ENCODE data around the gene GALNT5. TPM values are rescaled to one million over a fixed set of nuclear protein-coding genes. Genes with fewer than 3 reads are reported as not detected.

Gene GALNT5
- total and polyA plus RNA-seq, 7 experiments from 2014 or later: not detected

GRCh38 chr2:157359628-157360027, 102.1 kb downstream of the GALNT5 start:
- no peaks in the 10 kb centered on the region for H3K27me3 ChIP-seq (ENCODE audit: control insufficient read depth in 2 of 2, insufficient read depth in 2 of 2, low read length in 2 of 2)
- Mint-ChIP-seq H3K9me3 (peaks cover 5 to 25% (median 9%) of the 10 kb centered on the region in 11 donors), H3K4me1 (peaks cover 15 to 63% (median 47%) of the 10 kb centered on the region in 7 donors), H3K36me3 (peaks cover 12 to 56% (median 30%) of the 10 kb centered on the region in 5 donors), H3K27ac (peak overlapping the region in 2 of 9 donors; percentile 1 to 60), H3K27me3 (no peaks in the 10 kb centered on the region), H3K4me3 (peak overlapping the region in 1 of 10 donors; percentile 29)
- CTCF ChIA-PET: no interaction called here
- no peak overlapping the region for H3K27ac ChIP-seq (ENCODE audit: low read depth, low read length)
- H3K9me3 ChIP-seq (ENCODE audit: control insufficient read depth in 2 of 3, low read length in 3 of 3): peaks cover 0 to 6% (median 6%) of the 10 kb centered on the region in 3 experiments
- DNase-seq: no peak
- POLR2A ChIA-PET: no interaction called here
- intact Hi-C loops (cut with micrococcal nuclease): no loop called here
- H3K36me3 ChIP-seq (ENCODE audit: control insufficient read depth in 2 of 3, insufficient read depth in 3 of 3, low read length in 3 of 3): no peaks in the 10 kb centered on the region
- no peak for ATAC-seq
- H3K4me3 ChIP-seq (ENCODE audit: low read length): no peak overlapping the region
- peaks cover 7 to 27% of the 10 kb centered on the region in 2 donors for H3K4me1 ChIP-seq (ENCODE audit: control insufficient read depth in 2 of 2, insufficient read depth in 2 of 2, low read length in 2 of 2)

GRCh38 chr2:157361526-157361925, 104.0 kb downstream of the GALNT5 start:
- no peak for DNase-seq
- peaks cover 5 to 28% (median 10%) of the 10 kb centered on the region in 11 donors for H3K9me3 Mint-ChIP-seq
- CTCF ChIA-PET: interaction anchor here (1.0 kb wide), 1 partner anchor 15 kb away, joined by 3 read pairs; no protein-coding TSS in a partner anchor
- peak overlapping the region in 3 of 9 donors; percentile 14 to 66 (median 38) for H3K27ac Mint-ChIP-seq
- H3K4me1 Mint-ChIP-seq: peaks cover 18 to 62% (median 44%) of the 10 kb centered on the region in 7 donors
- POLR2A ChIA-PET: interaction anchor here (1.3 kb wide), 1 partner anchor 13 kb away, joined by 3 read pairs; no protein-coding TSS in a partner anchor
- Histone ChIP-seq H3K4me3 (ENCODE audit: low read length) (no peak overlapping the region), H3K36me3 (ENCODE audit: control insufficient read depth in 2 of 3, insufficient read depth in 3 of 3, low read length in 3 of 3) (no peaks in the 10 kb centered on the region), H3K4me1 (ENCODE audit: control insufficient read depth in 2 of 2, insufficient read depth in 2 of 2, low read length in 2 of 2) (peaks cover 7 to 30% of the 10 kb centered on the region in 2 donors), H3K9me3 (ENCODE audit: control insufficient read depth in 2 of 3, low read length in 3 of 3) (peaks cover 0 to 6% (median 6%) of the 10 kb centered on the region in 3 experiments), H3K27ac (ENCODE audit: low read depth, low read length) (no peak overlapping the region), H3K27me3 (ENCODE audit: control insufficient read depth in 2 of 2, insufficient read depth in 2 of 2, low read length in 2 of 2) (no peaks in the 10 kb centered on the region)
- peaks cover 12 to 60% (median 39%) of the 10 kb centered on the region in 5 donors for H3K36me3 Mint-ChIP-seq
- no peak for ATAC-seq
- intact Hi-C loops (cut with micrococcal nuclease): no loop called here
- H3K4me3 Mint-ChIP-seq: peak overlapping the region in 1 of 10 donors; percentile 32
- no peaks in the 10 kb centered on the region for H3K27me3 Mint-ChIP-seq

GRCh38 chr2:157362627-157363026, 105.1 kb downstream of the GALNT5 start:
- ATAC-seq (no peak), DNase-seq (no peak)
- H3K4me3 ChIP-seq (ENCODE audit: low read length): no peak overlapping the region
- Mint-ChIP-seq H3K36me3 (peaks cover 12 to 59% (median 42%) of the 10 kb centered on the region in 5 donors), H3K4me1 (peaks cover 15 to 63% (median 37%) of the 10 kb centered on the region in 7 donors), H3K27me3 (no peaks in the 10 kb centered on the region), H3K27ac (peak overlapping the region in 1 of 9 donors; percentile 54), H3K4me3 (peak overlapping the region in 1 of 10 donors; percentile 12), H3K9me3 (peaks cover 5 to 29% (median 10%) of the 10 kb centered on the region in 11 donors)
- no peaks in the 10 kb centered on the region for H3K36me3 ChIP-seq (ENCODE audit: control insufficient read depth in 2 of 3, insufficient read depth in 3 of 3, low read length in 3 of 3)
- CTCF ChIA-PET: interaction anchor here (1.0 kb wide), 1 partner anchor 16 kb away, joined by 3 read pairs; no protein-coding TSS in a partner anchor
- intact Hi-C loops (cut with micrococcal nuclease): no loop called here
- peaks cover 0 to 6% (median 6%) of the 10 kb centered on the region in 3 experiments for H3K9me3 ChIP-seq (ENCODE audit: control insufficient read depth in 2 of 3, low read length in 3 of 3)
- peaks cover 7 to 28% of the 10 kb centered on the region in 2 donors for H3K4me1 ChIP-seq (ENCODE audit: control insufficient read depth in 2 of 2, insufficient read depth in 2 of 2, low read length in 2 of 2)
- POLR2A ChIA-PET: interaction anchor here (0.9 to 1.3 kb wide), 2 partner anchors 9 to 15 kb away, joined by 3 to 5 read pairs; no protein-coding TSS in a partner anchor
- no peak overlapping the region for H3K27ac ChIP-seq (ENCODE audit: low read depth, low read length)
- H3K27me3 ChIP-seq (ENCODE audit: control insufficient read depth in 2 of 2, insufficient read depth in 2 of 2, low read length in 2 of 2): no peaks in the 10 kb centered on the region

- peaks cover 5 to 32% (median 10%) of the 10 kb centered on the region in 11 donors for H3K9me3 Mint-ChIP-seq
- DNase-seq: no peak
- Histone ChIP-seq H3K9me3 (ENCODE audit: control insufficient read depth in 2 of 3, low read length in 3 of 3) (peaks cover 0 to 6% (median 6%) of the 10 kb centered on the region in 3 experiments), H3K4me1 (ENCODE audit: control insufficient read depth in 2 of 2, insufficient read depth in 2 of 2, low read length in 2 of 2) (peaks cover 7 to 28% of the 10 kb centered on the region in 2 donors), H3K27me3 (ENCODE audit: control insufficient read depth in 2 of 2, insufficient read depth in 2 of 2, low read length in 2 of 2) (no peaks in the 10 kb centered on the region), H3K36me3 (ENCODE audit: control insufficient read depth in 2 of 3, insufficient read depth in 3 of 3, low read length in 3 of 3) (no peaks in the 10 kb centered on the region), H3K4me3 (ENCODE audit: low read length) (no peak overlapping the region), H3K27ac (ENCODE audit: low read depth, low read length) (no peak overlapping the region)
- H3K36me3 Mint-ChIP-seq: peaks cover 12 to 61% (median 42%) of the 10 kb centered on the region in 5 donors
- peak overlapping the region in 7 of 10 donors; percentile 11 to 67 (median 49) for H3K4me3 Mint-ChIP-seq
- peaks cover 15 to 64% (median 38%) of the 10 kb centered on the region in 7 donors for H3K4me1 Mint-ChIP-seq
- H3K27me3 Mint-ChIP-seq: no peaks in the 10 kb centered on the region
- peak overlapping the region in 5 of 9 donors; percentile 22 to 78 (median 49) for H3K27ac Mint-ChIP-seq
- no peak for ATAC-seq
- ChIA-PET CTCF (interaction anchor here (1.0 to 1.2 kb wide), 2 partner anchors 25 to 29 kb away, joined by 3 to 5 read pairs; no protein-coding TSS in a partner anchor), POLR2A (interaction anchor here (0.6 to 1.5 kb wide), 7 partner anchors 10 to 522 kb away, joined by 3 to 5 read pairs (median 3); no protein-coding TSS in a partner anchor)
- intact Hi-C loops (cut with micrococcal nuclease): loop anchor here in 1 of 2 donors (1.0 kb wide), 1 partner anchor 8 kb away; no protein-coding TSS in a partner anchor
Measured at GRCh38 chr2:157363612-157364101, 106.2 kb downstream of the GALNT5 start.

Other genes with a start within 250 kb of the GALNT5 start
- gene ERMN, start 68.1 kb downstream of the GALNT5 start, total RNA-seq: 10 to 100 TPM in 2 of 5 experiments, 1 to 10 TPM in 3; 5.6 to 17.3 (median 6.1) TPM
- under 1 TPM; 0.09 to 0.38 TPM for gene ERMN, start 68.1 kb downstream of the GALNT5 start, polyA plus RNA-seq
- 100 to 1,000 TPM; 290 to 406 (median 363) TPM for gene CYTIP, start 186.4 kb downstream of the GALNT5 start, total RNA-seq
- 100 to 1,000 TPM; 170 to 270 TPM for gene CYTIP, start 186.4 kb downstream of the GALNT5 start, polyA plus RNA-seq